ENCODE data around the gene CPXM2. TPM values are rescaled to one million over a fixed set of nuclear protein-coding genes. Genes with fewer than 3 reads are reported as not detected.

CPXM2 gene
- total RNA-seq, 2 experiments from 2014 or later, result not detected

DNA sequence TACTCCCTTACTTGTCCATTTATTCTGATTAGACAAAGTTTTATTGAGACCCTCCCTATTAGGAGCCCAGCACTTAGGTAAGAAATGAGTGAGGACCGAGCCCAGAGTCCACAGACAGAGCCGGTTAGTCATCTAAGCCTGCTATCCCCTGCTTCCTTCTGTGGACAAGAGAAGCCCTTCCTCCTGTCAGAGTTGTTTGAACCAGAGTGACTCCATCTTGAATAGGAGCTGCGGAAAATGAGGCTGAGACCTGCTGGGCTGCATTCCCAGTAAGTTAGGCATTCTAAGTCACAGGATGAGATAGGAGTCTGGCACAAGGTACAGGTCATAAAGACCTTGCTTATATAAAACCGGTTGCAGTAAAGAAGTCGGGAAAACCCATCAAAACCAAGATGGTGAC lies 109.1 kb downstream of the CPXM2 start:
- TF ChIP-seq, protein P1, sequence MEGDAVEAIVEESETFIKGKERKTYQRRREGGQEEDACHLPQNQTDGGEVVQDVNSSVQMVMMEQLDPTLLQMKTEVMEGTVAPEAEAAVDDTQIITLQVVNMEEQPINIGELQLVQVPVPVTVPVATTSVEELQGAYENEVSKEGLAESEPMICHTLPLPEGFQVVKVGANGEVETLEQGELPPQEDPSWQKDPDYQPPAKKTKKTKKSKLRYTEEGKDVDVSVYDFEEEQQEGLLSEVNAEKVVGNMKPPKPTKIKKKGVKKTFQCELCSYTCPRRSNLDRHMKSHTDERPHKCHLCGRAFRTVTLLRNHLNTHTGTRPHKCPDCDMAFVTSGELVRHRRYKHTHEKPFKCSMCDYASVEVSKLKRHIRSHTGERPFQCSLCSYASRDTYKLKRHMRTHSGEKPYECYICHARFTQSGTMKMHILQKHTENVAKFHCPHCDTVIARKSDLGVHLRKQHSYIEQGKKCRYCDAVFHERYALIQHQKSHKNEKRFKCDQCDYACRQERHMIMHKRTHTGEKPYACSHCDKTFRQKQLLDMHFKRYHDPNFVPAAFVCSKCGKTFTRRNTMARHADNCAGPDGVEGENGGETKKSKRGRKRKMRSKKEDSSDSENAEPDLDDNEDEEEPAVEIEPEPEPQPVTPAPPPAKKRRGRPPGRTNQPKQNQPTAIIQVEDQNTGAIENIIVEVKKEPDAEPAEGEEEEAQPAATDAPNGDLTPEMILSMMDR (conservative IDR thresholded peaks at IDR 0.05; ENCODE audit: low read length), result no peak
- no peak for TF ChIP-seq EZH2phosphoT487 (IDR thresholded peaks at IDR 0.05; ENCODE audit: borderline replicate concordance, low read depth, low read length)
- no TSS peak for BruUV-seq (replicated peaks)
- no peaks in the 10 kb centered on the region for H3K4me1 ChIP-seq (ENCODE audit: insufficient read depth, low read length, poor library complexity, severe bottlenecking)
- no peaks in the 10 kb centered on the region for H3K9me2 ChIP-seq (ENCODE audit: insufficient read depth, low read length)
- H3K36me3 ChIP-seq (ENCODE audit: insufficient read depth, low read length), result no peaks in the 10 kb centered on the region
- H3K27ac ChIP-seq (ENCODE audit: low read depth, low read length, poor library complexity, severe bottlenecking), result no peak overlapping the region
- no peaks in the 10 kb centered on the region for H4K20me1 ChIP-seq (ENCODE audit: insufficient read depth, low read length)
- no peak overlapping the region for H2AFZ ChIP-seq (ENCODE audit: low read length)
- no peak overlapping the region for H3K4me3 ChIP-seq (ENCODE audit: low read depth, low read length, poor library complexity, severe bottlenecking)
- intact Hi-C loops (cut with micrococcal nuclease; ENCODE audit: unreplicated experiment), result no loop called here
- H3K79me2 ChIP-seq (ENCODE audit: insufficient read depth, low read depth, low read length), result no peaks in the 10 kb centered on the region
- H3K9me3 ChIP-seq (ENCODE audit: low read length), result no peaks in the 10 kb centered on the region
- no peak for DNase-seq (ENCODE audit: low spot score)
- POLR2A ChIA-PET, result no interaction called here
- CTCF ChIA-PET (ENCODE audit: unreplicated experiment), result no interaction called here
- no peak overlapping the region for H3K4me2 ChIP-seq (ENCODE audit: low read length)

DNA sequence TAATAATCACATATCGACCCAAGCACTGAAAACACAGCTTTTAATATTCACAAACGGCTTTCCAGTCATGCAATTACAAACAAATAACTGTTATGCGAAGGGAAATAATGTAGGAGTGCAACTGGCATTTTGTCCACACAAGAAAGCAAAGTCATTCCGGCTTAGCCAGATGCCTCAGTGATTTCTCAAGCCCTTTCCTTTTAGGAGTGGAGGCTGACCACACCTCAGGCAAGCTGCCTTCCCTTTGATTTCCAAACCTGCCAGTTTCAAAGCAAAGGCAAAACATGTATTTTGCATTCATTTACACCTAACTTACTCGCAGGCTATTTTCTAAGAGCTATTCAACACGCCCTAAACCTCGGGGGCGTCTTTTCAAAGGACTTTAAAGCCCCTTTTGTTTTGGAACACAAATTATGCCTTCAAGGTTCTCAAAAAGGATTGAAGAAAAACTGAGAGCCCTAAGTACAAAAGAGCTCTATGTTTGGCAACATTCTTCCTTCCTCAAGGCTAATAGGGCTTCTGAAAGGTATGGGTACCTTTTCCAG lies 109.6 kb downstream of the CPXM2 start:
- intact Hi-C loops (cut with micrococcal nuclease; ENCODE audit: unreplicated experiment), result no loop called here
- TF ChIP-seq, protein P1 (conservative IDR thresholded peaks at IDR 0.05; ENCODE audit: low read length), result no peak
- no peak for TF ChIP-seq EZH2phosphoT487 (IDR thresholded peaks at IDR 0.05; ENCODE audit: borderline replicate concordance, low read depth, low read length)
- POLR2A ChIA-PET, result no interaction called here

DNA sequence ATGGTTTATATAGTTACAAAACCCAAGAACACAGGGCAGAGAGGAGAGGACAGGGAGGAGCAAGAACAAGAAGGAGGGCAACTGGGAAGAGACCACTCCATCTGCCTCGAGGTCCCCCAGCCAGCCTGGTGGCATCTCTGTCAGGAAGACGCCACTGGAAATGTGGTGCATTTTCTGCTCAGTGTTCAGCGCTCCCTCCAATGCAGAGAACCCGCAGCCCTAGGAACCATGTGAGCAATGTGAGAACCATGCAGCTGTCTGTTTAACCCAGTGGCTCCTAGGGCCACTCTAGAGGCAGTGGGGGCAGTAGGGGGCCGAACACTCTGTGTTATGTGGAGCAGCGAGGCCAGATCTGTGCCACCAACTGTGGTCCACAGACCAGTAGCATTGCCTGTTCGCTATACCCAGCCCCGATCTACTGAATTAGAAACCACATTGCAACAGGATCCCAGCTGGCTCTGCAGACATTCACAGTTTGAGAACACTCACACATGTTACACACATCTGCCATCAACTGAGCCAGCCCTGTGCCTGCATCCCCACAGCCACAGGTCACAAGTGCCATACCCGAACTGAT lies 110.2 kb downstream of the CPXM2 start:
- no peak for DNase-seq (ENCODE audit: low spot score)
- no peaks in the 10 kb centered on the region for H3K4me1 ChIP-seq (ENCODE audit: insufficient read depth, low read length, poor library complexity, severe bottlenecking)
- H3K4me3 ChIP-seq (ENCODE audit: low read depth, low read length, poor library complexity, severe bottlenecking), result no peak overlapping the region
- H3K9me2 ChIP-seq (ENCODE audit: insufficient read depth, low read length), result no peaks in the 10 kb centered on the region
- intact Hi-C loops (cut with micrococcal nuclease; ENCODE audit: unreplicated experiment), result no loop called here
- BruUV-seq (replicated peaks), result no TSS peak
- no peaks in the 10 kb centered on the region for H3K36me3 ChIP-seq (ENCODE audit: insufficient read depth, low read length)
- H3K79me2 ChIP-seq (ENCODE audit: insufficient read depth, low read depth, low read length), result no peaks in the 10 kb centered on the region
- H3K9me3 ChIP-seq (ENCODE audit: low read length), result no peaks in the 10 kb centered on the region
- ChIA-PET CTCF (ENCODE audit: unreplicated experiment) (no interaction called here), POLR2A (no interaction called here)
- no peaks in the 10 kb centered on the region for H4K20me1 ChIP-seq (ENCODE audit: insufficient read depth, low read length)
- TF ChIP-seq EZH2phosphoT487 (IDR thresholded peaks at IDR 0.05; ENCODE audit: borderline replicate concordance, low read depth, low read length), result no peak
- TF ChIP-seq, protein P1 (conservative IDR thresholded peaks at IDR 0.05; ENCODE audit: low read length), result no peak
- H2AFZ ChIP-seq (ENCODE audit: low read length), result no peak overlapping the region
- no peak overlapping the region for H3K4me2 ChIP-seq (ENCODE audit: low read length)
- no peak overlapping the region for H3K27ac ChIP-seq (ENCODE audit: low read depth, low read length, poor library complexity, severe bottlenecking)

More for the DNA sequence above, 109.6 kb downstream of the CPXM2 start:
- H3K4me1 ChIP-seq (ENCODE audit: insufficient read depth, low read length, poor library complexity, severe bottlenecking), result no peaks in the 10 kb centered on the region
- no peaks in the 10 kb centered on the region for H3K9me2 ChIP-seq (ENCODE audit: insufficient read depth, low read length)
- no peaks in the 10 kb centered on the region for H3K36me3 ChIP-seq (ENCODE audit: insufficient read depth, low read length)
- CTCF ChIA-PET (ENCODE audit: unreplicated experiment), result no interaction called here
- H3K79me2 ChIP-seq (ENCODE audit: insufficient read depth, low read depth, low read length), result no peaks in the 10 kb centered on the region
- no peaks in the 10 kb centered on the region for H4K20me1 ChIP-seq (ENCODE audit: insufficient read depth, low read length)
- no peak overlapping the region for H3K27ac ChIP-seq (ENCODE audit: low read depth, low read length, poor library complexity, severe bottlenecking)
- H3K9me3 ChIP-seq (ENCODE audit: low read length), result no peaks in the 10 kb centered on the region
- no TSS peak for BruUV-seq (replicated peaks)
- no peak for DNase-seq (ENCODE audit: low spot score)
- H2AFZ ChIP-seq (ENCODE audit: low read length), result no peak overlapping the region
- no peak overlapping the region for H3K4me3 ChIP-seq (ENCODE audit: low read depth, low read length, poor library complexity, severe bottlenecking)
- no peak overlapping the region for H3K4me2 ChIP-seq (ENCODE audit: low read length)

All from OCI-LY7 (cell line).